Measurements from ENCODE around the gene KIDINS220. TPM values are rescaled to one million over a fixed set of nuclear protein-coding genes. Genes with fewer than 3 reads are reported as not detected.

KIDINS220 gene
- total RNA-seq, 1 donor from 2014 or later: 59.9 TPM

GRCh38 chr2:8774371-8774770 lies 63.0 kb downstream of the KIDINS220 start:
- H3K4me1 Mint-ChIP-seq (ENCODE audit: unreplicated experiment): no peaks in the 10 kb centered on the region
- DNase-seq (ENCODE audit: low spot score): no peak
- H3K27me3 Mint-ChIP-seq (ENCODE audit: unreplicated experiment): no peaks in the 10 kb centered on the region
- TF ChIP-seq, protein P1, sequence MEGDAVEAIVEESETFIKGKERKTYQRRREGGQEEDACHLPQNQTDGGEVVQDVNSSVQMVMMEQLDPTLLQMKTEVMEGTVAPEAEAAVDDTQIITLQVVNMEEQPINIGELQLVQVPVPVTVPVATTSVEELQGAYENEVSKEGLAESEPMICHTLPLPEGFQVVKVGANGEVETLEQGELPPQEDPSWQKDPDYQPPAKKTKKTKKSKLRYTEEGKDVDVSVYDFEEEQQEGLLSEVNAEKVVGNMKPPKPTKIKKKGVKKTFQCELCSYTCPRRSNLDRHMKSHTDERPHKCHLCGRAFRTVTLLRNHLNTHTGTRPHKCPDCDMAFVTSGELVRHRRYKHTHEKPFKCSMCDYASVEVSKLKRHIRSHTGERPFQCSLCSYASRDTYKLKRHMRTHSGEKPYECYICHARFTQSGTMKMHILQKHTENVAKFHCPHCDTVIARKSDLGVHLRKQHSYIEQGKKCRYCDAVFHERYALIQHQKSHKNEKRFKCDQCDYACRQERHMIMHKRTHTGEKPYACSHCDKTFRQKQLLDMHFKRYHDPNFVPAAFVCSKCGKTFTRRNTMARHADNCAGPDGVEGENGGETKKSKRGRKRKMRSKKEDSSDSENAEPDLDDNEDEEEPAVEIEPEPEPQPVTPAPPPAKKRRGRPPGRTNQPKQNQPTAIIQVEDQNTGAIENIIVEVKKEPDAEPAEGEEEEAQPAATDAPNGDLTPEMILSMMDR (IDR thresholded peaks at IDR 0.05; ENCODE audit: unreplicated experiment): no peak
- peaks cover 6% of the 10 kb centered on the region for H3K36me3 Mint-ChIP-seq (ENCODE audit: low read depth, unreplicated experiment)
- no peak overlapping the region for H3K27ac Mint-ChIP-seq (ENCODE audit: unreplicated experiment)
- H3K9me3 Mint-ChIP-seq (ENCODE audit: unreplicated experiment): no peaks in the 10 kb centered on the region
- no peak overlapping the region for H3K4me3 Mint-ChIP-seq (ENCODE audit: unreplicated experiment)

DNA sequence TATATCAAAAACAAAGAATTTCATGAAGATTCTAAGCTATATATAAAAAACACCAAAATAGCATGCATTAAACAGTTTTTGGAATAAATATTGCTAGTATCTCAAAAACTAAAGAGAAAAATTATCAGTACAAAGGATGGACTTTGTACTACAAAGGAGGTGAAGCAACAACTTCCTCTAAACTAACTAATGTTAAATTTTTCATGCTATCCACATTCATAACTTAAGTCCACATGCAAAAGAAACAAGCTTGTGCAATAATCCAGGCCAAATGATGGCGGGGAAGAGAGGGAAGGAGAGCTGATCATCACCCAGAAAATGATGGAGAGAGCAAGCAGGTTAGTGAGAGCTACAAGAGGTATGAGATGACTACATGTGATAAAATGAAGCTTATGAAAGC lies 70.1 kb downstream of the KIDINS220 start:
- Mint-ChIP-seq H3K4me3 (ENCODE audit: unreplicated experiment) (no peak overlapping the region), H3K4me1 (ENCODE audit: unreplicated experiment) (no peaks in the 10 kb centered on the region), H3K36me3 (ENCODE audit: low read depth, unreplicated experiment) (peaks cover 10% of the 10 kb centered on the region), H3K9me3 (ENCODE audit: unreplicated experiment) (no peaks in the 10 kb centered on the region), H3K27ac (ENCODE audit: unreplicated experiment) (no peak overlapping the region), H3K27me3 (ENCODE audit: unreplicated experiment) (peaks cover 4% of the 10 kb centered on the region)
- TF ChIP-seq, protein P1 (IDR thresholded peaks at IDR 0.05; ENCODE audit: unreplicated experiment): no peak
- no peak for DNase-seq (ENCODE audit: low spot score)

DNA sequence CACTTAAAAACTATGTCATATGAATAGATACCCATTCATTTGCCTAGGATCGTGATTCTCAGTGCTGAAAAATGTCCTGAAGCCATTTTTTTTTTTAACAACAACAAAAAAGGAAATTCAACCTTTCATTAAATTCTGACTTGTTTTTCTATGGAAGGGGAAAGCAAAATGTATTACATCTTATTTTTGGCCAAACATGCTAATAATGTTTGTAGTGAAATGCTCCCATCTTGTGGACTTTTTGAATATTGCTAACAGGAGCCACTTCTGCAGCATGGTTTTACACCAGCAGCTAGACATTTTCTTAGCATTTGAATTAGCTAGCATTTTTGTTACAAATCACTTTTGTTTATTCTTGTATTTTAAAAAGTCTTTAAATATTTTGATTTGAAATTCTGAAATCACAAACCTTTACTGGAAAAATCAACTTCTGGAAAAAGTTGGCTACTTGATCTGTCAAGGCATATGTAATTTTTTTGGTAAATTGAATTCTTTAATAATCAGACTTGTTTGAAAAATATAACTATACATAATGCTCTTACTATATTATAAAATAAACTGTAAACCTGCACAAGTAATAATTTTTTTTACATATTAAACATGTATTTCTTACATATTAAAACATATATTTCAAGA lies 75.8 kb downstream of the KIDINS220 start:
- peaks cover 25% of the 10 kb centered on the region for H3K36me3 Mint-ChIP-seq (ENCODE audit: low read depth, unreplicated experiment)
- peaks cover 7% of the 10 kb centered on the region for H3K27me3 Mint-ChIP-seq (ENCODE audit: unreplicated experiment)
- no peak overlapping the region for H3K4me3 Mint-ChIP-seq (ENCODE audit: unreplicated experiment)
- DNase-seq (ENCODE audit: low spot score): no peak
- no peak overlapping the region for H3K27ac Mint-ChIP-seq (ENCODE audit: unreplicated experiment)
- H3K9me3 Mint-ChIP-seq (ENCODE audit: unreplicated experiment): peaks cover 3% of the 10 kb centered on the region
- TF ChIP-seq, protein P1 (IDR thresholded peaks at IDR 0.05; ENCODE audit: unreplicated experiment): peak; percentile 30
- H3K4me1 Mint-ChIP-seq (ENCODE audit: unreplicated experiment): no peaks in the 10 kb centered on the region

- H3K4me3 Mint-ChIP-seq (ENCODE audit: unreplicated experiment): peak overlapping the region; percentile 57
- TF ChIP-seq, protein P1 (IDR thresholded peaks at IDR 0.05; ENCODE audit: unreplicated experiment): no peak
- no peak for DNase-seq (ENCODE audit: low spot score)
- peaks cover 6% of the 10 kb centered on the region for H3K9me3 Mint-ChIP-seq (ENCODE audit: unreplicated experiment)
- H3K27me3 Mint-ChIP-seq (ENCODE audit: unreplicated experiment): peaks cover 3% of the 10 kb centered on the region
- no peak overlapping the region for H3K27ac Mint-ChIP-seq (ENCODE audit: unreplicated experiment)
- no peaks in the 10 kb centered on the region for H3K4me1 Mint-ChIP-seq (ENCODE audit: unreplicated experiment)
- peaks cover 34% of the 10 kb centered on the region for H3K36me3 Mint-ChIP-seq (ENCODE audit: low read depth, unreplicated experiment)
Observed at GRCh38 chr2:8756716-8757115, 80.7 kb downstream of the KIDINS220 start.

DNA sequence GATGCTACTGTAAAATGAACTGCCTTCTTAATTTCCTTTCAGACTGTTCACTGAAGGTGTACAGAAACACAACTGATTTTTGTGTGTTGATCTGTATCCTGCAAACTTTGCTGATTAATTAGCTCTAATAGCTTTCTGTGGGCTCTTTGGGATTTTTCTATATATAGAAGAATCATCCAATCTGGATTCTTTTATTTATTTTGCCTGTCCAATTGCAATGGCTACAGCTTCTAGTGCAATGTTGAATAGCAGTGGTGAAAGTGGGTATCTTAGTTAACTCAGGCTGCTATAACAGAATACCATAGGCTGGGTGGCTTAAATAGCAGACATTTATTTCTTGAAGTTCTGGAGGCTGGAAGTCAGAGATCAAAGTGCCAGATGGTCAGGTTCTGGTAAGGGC lies 81.2 kb downstream of the KIDINS220 start:
- TF ChIP-seq, protein P1 (IDR thresholded peaks at IDR 0.05; ENCODE audit: unreplicated experiment): no peak
- Mint-ChIP-seq H3K36me3 (ENCODE audit: low read depth, unreplicated experiment) (peaks cover 34% of the 10 kb centered on the region), H3K4me1 (ENCODE audit: unreplicated experiment) (no peaks in the 10 kb centered on the region), H3K27ac (ENCODE audit: unreplicated experiment) (no peak overlapping the region), H3K4me3 (ENCODE audit: unreplicated experiment) (peak overlapping the region; percentile 57), H3K27me3 (ENCODE audit: unreplicated experiment) (peaks cover 3% of the 10 kb centered on the region), H3K9me3 (ENCODE audit: unreplicated experiment) (peaks cover 6% of the 10 kb centered on the region)
- DNase-seq (ENCODE audit: low spot score): no peak
